Endothelial cell of umbilical vein (primary cell): ENCODE measurements around the gene AK6. TPM values are rescaled to one million over a fixed set of nuclear protein-coding genes. Genes with fewer than 3 reads are reported as not detected.

Source experiments
- BruUV-seq: library from RNA; stranded (reverse); fragments of 400-500 nt; replicated peaks from 2 replicates; lab custom pipeline; 2021; lab: Mats Ljungman, UMichigan
- CTCF ChIA-PET: fragments of 300-600, 350-600 bp; sonication (Branson Sonifier 250); formaldehyde crosslinking; loops from one replicate; lab custom pipeline; 2021; ENCODE audit warnings: antibody characterized with exemption, inconsistent platforms; lab: Charles Lee
- POLR2A ChIA-PET: fragments of 300-600, 350-600 bp; sonication (Branson Sonifier 250); formaldehyde crosslinking; loops from one replicate; lab custom pipeline; 2021; ENCODE audit warnings: antibody characterized with exemption, inconsistent platforms; lab: Charles Lee
- DNase-seq: peaks from one replicate; pipeline ENCODE4 v3.0.0-alpha.2; 2011; ENCODE audit warnings: low read depth, low spot score
- FAIRE-seq: peaks from 2 replicates; lab custom pipeline; 2011; peaks lifted over from hg19 to GRCh38; lab: Jason Lieb, UNC
- H2AFZ ChIP-seq: 2 replicates; pipeline ENCODE4 v1.6.0; 2012; ENCODE audit warnings: low read depth, low read length, control low read depth, inconsistent platforms
- H3K27ac ChIP-seq: 2 replicates; pipeline ENCODE4 v1.5.1; 2011; ENCODE audit warnings: low read depth, mild to moderate bottlenecking, control low read depth, low read length, moderate library complexity; ENCODE audit not compliant: insufficient read depth
- H3K27me3 ChIP-seq, 2 experiments: 2 replicates each; pipeline versions ENCODE4 v1.6.0 to v1.6.1; 2011; ENCODE audit warnings: low read length in 2 of 2, mixed read lengths in 1 of 2; ENCODE audit not compliant: control insufficient read depth in 2 of 2, insufficient read depth in 2 of 2
- H3K36me3 ChIP-seq, 2 experiments: 2 replicates in 1 of 2; 3 replicates in 1 of 2; pipeline ENCODE4 v1.5.1; 2011; ENCODE audit warnings: low read length in 2 of 2, mild to moderate bottlenecking in 1 of 2, moderate library complexity in 1 of 2; ENCODE audit not compliant: control insufficient read depth in 2 of 2, insufficient read depth in 2 of 2; ENCODE audit errors: extremely low read depth in 1 of 2
- H3K4me1 ChIP-seq: 3 replicates; pipeline ENCODE4 v1.5.1; 2011; ENCODE audit warnings: mild to moderate bottlenecking, low read length; ENCODE audit not compliant: control insufficient read depth, insufficient read depth; ENCODE audit errors: extremely low read depth
- H3K4me2 ChIP-seq: 2 replicates; pipeline ENCODE4 v1.6.1; 2011; ENCODE audit warnings: low read length, control low read depth, mixed read lengths; ENCODE audit not compliant: insufficient read depth
- H3K4me3 ChIP-seq, 3 experiments: fragments of 200-600 bp in 1 of 3; sonication (generic), shearing (Covaris generic) in 1 of 3; replicated peaks in 1 of 3; 2 replicates each; pipeline ENCODE4 v1.5.1; 2011 to 2016; ENCODE audit warnings: control low read depth in 3 of 3, low read length in 3 of 3, mild to moderate bottlenecking in 2 of 3, inconsistent platforms in 1 of 3, low read depth in 1 of 3, moderate library complexity in 1 of 3; ENCODE audit not compliant: insufficient read depth in 1 of 3
- H3K79me2 ChIP-seq: 2 replicates; pipeline ENCODE4 v1.6.0; 2012; ENCODE audit warnings: low read length, inconsistent platforms; ENCODE audit not compliant: control insufficient read depth, insufficient read depth
- H3K9ac ChIP-seq: replicated peaks from 2 replicates; pipeline ENCODE3; 2011; ENCODE audit warnings: low read length, control low read depth; ENCODE audit not compliant: insufficient read depth; ENCODE audit errors: extremely low read depth
- H3K9me1 ChIP-seq: replicated peaks from 3 replicates; pipeline ENCODE4 v1.6.0; 2011; ENCODE audit warnings: mild to moderate bottlenecking, low read length; ENCODE audit not compliant: control insufficient read depth, insufficient read depth; ENCODE audit errors: extremely low read depth
- H3K9me3 ChIP-seq: replicated peaks from 2 replicates; pipeline ENCODE4 v1.5.1; 2012; ENCODE audit warnings: low read length, inconsistent platforms; ENCODE audit not compliant: control insufficient read depth, insufficient read depth
- H4K20me1 ChIP-seq: replicated peaks from 2 replicates; pipeline ENCODE3; 2011; ENCODE audit warnings: mild to moderate bottlenecking, low read length; ENCODE audit not compliant: control insufficient read depth, insufficient read depth; ENCODE audit errors: extremely low read depth
- GATA2 ChIP-seq: IDR thresholded peaks from 2 replicates; pipeline ENCODE4 v1.7.0; 2011; ENCODE audit warnings: low read depth, mild to moderate bottlenecking, moderate library complexity, mixed read lengths, low read length; ENCODE audit not compliant: insufficient read length, insufficient read depth
- POLR2AphosphoS5 ChIP-seq: IDR thresholded peaks from 2 replicates; pipeline ENCODE4 v1.6.1; 2012; ENCODE audit warnings: low read depth, mild to moderate bottlenecking, control low read depth, low read length, moderate library complexity; ENCODE audit not compliant: insufficient read depth
- dilution Hi-C: fragments of 300-500 bp; cut with MboI; formaldehyde crosslinking; loops from one replicate; pipeline ENCODE4 v1.15.0; 2019; ENCODE audit warnings: low sequenced_read_pairs; ENCODE audit not compliant: extremely low pct_ligation_motif_present
- intact Hi-C: fragments of 100-400 bp; cut with micrococcal nuclease; formaldehyde crosslinking; loops from one replicate; pipeline ENCODE4 v1.10.0; 2022
- polyA plus RNA-seq, 4 experiments: library from polyadenylated mRNA; depleted of rRNA in 3 of 4; stranded (reverse) in 3 of 4; unstranded in 1 of 4; fragments of >200 nt; gene quantifications; 2 replicates each; pipeline versions ENCODE4 v1.2.1 to v1.2.3, GENCODE V29; 2011 to 2012; ENCODE audit warnings: missing spikeins in 1 of 4
- total RNA-seq: library from RNA; stranded (reverse); gene quantifications from 2 replicates; pipeline ENCODE4 v1.2.3, GENCODE V29; 2021
- TF ChIP-seq, protein P1 (sequence below), 2 donors: IDR thresholded peaks; 1 replicate in 1 of 2; 2 replicates in 1 of 2; pipeline ENCODE4 v1.5.1; 2011; ENCODE audit warnings: low read length in 2 of 2, mild to moderate bottlenecking in 2 of 2, moderate library complexity in 2 of 2, control low read depth in 1 of 2, inconsistent platforms in 1 of 2, low read depth in 1 of 2; ENCODE audit not compliant: insufficient read depth in 1 of 2; ENCODE audit errors: extremely low read depth in 1 of 2
- TF ChIP-seq, protein P2 (sequence below): IDR thresholded peaks from 2 replicates; pipeline ENCODE4 v1.6.1; 2011; ENCODE audit not compliant: insufficient read depth, insufficient read length

AK6 gene
- total and polyA plus RNA-seq, 2 donors (not counting 3 experiments of a cell fraction or from before 2014, with no cell fraction given), result 13.2 to 30.1 TPM

DNA sequence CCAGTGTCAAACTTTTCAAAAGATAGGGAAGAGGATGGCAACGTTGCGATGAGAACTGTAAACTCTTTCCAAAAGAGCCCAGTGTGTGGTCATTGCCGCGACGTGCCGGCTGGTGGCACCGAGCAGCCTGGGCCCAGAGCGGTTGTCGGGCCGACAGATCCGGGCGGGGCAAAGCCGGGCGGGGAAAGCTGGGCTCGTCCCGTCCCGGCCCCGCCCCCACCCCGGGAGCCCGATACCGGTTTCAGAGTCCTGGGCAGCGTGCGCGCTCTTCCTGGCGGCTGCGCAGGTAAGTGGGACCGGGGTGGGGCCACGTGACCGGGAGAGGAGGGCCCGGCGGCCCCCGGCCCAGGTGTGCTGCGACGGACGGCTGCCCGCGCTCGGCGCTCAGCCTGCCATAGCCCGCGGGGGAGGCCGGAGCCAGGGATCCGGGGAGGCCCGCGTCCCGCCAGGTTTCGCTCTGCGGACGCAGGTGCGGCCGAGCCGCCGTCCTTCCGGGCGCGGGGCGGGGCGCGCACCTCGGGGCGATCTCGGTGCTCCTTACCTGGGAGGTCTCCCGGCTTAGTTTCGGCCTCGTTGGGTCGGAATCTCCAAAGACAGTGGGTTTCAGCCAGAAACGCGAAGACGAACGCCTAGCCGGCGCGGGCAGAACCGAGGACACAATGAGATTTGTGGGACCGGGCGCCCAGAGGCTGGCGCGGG is 45.7 kb upstream of the AK6 start, which contains the start of gene MARVELD2:
TSS of gene MARVELD2 (plus strand) at position 232 of the 699 bp plus-strand sequence. CDS start 4,270 bp downstream, outside the sequence.
- H3K27ac ChIP-seq, result no peak within 1 kb of the TSS
- BruUV-seq, result no TSS peak
- POLR2A ChIA-PET, result no interaction called here
- no peaks in the 10 kb centered on the region for H3K9me3 ChIP-seq
- CTCF ChIA-PET, result interaction anchor here (0.7 to 1.2 kb wide), 4 partner anchors 12 to 106 kb away, joined by 3 to 7 read pairs (median 4); no protein-coding TSS in a partner anchor
- H3K9me1 ChIP-seq, result no peaks in the 10 kb centered on the region
- H3K4me1 ChIP-seq, result peaks cover 5% of the 10 kb centered on the region
- FAIRE-seq (peak; percentile 70), DNase-seq (peak; percentile 63)
- H3K9ac ChIP-seq, result peak within 1 kb of the TSS; percentile 63
- peak within 1 kb of the TSS; percentile 82 for H2AFZ ChIP-seq
- dilution Hi-C loops (no loop called here), intact Hi-C loops (loop anchor here (2.0 to 10.0 kb wide), 2 partner anchors 78 to 250 kb away; partner anchors contain the start of genes CCNB1 and OCLN)
- TF ChIP-seq, protein P1, sequence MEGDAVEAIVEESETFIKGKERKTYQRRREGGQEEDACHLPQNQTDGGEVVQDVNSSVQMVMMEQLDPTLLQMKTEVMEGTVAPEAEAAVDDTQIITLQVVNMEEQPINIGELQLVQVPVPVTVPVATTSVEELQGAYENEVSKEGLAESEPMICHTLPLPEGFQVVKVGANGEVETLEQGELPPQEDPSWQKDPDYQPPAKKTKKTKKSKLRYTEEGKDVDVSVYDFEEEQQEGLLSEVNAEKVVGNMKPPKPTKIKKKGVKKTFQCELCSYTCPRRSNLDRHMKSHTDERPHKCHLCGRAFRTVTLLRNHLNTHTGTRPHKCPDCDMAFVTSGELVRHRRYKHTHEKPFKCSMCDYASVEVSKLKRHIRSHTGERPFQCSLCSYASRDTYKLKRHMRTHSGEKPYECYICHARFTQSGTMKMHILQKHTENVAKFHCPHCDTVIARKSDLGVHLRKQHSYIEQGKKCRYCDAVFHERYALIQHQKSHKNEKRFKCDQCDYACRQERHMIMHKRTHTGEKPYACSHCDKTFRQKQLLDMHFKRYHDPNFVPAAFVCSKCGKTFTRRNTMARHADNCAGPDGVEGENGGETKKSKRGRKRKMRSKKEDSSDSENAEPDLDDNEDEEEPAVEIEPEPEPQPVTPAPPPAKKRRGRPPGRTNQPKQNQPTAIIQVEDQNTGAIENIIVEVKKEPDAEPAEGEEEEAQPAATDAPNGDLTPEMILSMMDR (IDR thresholded peaks at IDR 0.05; ENCODE audit: extremely low read depth in 1 of 2, insufficient read depth in 1 of 2, low read depth in 1 of 2, low read length in 2 of 2), result peak; percentile 26 to 67
- peak; percentile 16 for TF ChIP-seq POLR2AphosphoS5
- no peak for TF ChIP-seq GATA2
- TF ChIP-seq, protein P2, sequence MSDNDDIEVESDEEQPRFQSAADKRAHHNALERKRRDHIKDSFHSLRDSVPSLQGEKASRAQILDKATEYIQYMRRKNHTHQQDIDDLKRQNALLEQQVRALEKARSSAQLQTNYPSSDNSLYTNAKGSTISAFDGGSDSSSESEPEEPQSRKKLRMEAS, result peak; percentile 2
- peak within 1 kb of the TSS; percentile 77 for H3K4me2 ChIP-seq
- H3K4me3 ChIP-seq, result peak within 1 kb of the TSS; percentile 43 to 74 (median 64)
- H3K36me3 ChIP-seq, result peaks cover 5% of the 10 kb centered on the region in 2 experiments
- H3K27me3 ChIP-seq, result no peaks in the 10 kb centered on the region
- H4K20me1 ChIP-seq, result no peaks in the 10 kb centered on the region
- H3K79me2 ChIP-seq, result no peaks in the 10 kb centered on the region
